HG03045 (cell line): ENCODE measurements around the gene UCP3.

Source experiments
- ATAC-seq: cut with Tn5 transposase; IDR thresholded peaks from one replicate; pipeline ENCODE4 v1.9.1; 2021; ENCODE audit warnings: mild to moderate bottlenecking, moderate library complexity; ENCODE audit not compliant: unreplicated experiment

The UCP3 gene

GRCh38 chr11:74019104-74019738 lies 10.3 kb upstream of the UCP3 start:
- no peak for ATAC-seq

GRCh38 chr11:74018331-74019005 lies 9.6 kb upstream of the UCP3 start:
- no peak for ATAC-seq

GRCh38 chr11:74017631-74018030 lies 8.7 kb upstream of the UCP3 start:
- no peak for ATAC-seq

GRCh38 chr11:74015919-74016684 lies 7.2 kb upstream of the UCP3 start:
- no peak for ATAC-seq

GRCh38 chr11:74014880-74015279 lies 6.0 kb upstream of the UCP3 start:
- ATAC-seq = no peak

- ATAC-seq = no peak
Measured at GRCh38 chr11:74013141-74013540, 4.3 kb upstream of the UCP3 start.

- no peak for ATAC-seq
Measured at GRCh38 chr11:74012074-74012809, 3.4 kb upstream of the UCP3 start.

- ATAC-seq = no peak
Measured at GRCh38 chr11:74011360-74012073, 2.6 kb upstream of the UCP3 start.

- no peak for ATAC-seq
Measured at GRCh38 chr11:74010306-74011300, 1.7 kb upstream of the UCP3 start.

GRCh38 chr11:74009675-74010305 lies 905 bp upstream of the UCP3 start:
- ATAC-seq = no peak

- ATAC-seq = no peak
Measured at GRCh38 chr11:74009230-74009547, 304 bp upstream of the UCP3 start.

GRCh38 chr11:74007691-74008372 lies 1.1 kb downstream of the UCP3 start:
- no peak for ATAC-seq

GRCh38 chr11:74006743-74007304 lies 2.1 kb downstream of the UCP3 start:
- ATAC-seq = no peak

GRCh38 chr11:74005721-74006517 lies 3.0 kb downstream of the UCP3 start:
- no peak for ATAC-seq

- ATAC-seq = no peak
Measured at GRCh38 chr11:74004759-74005615, 3.9 kb downstream of the UCP3 start.

- no peak for ATAC-seq
Measured at GRCh38 chr11:74004046-74004695, 4.7 kb downstream of the UCP3 start.
